ENCODE data around the gene NOCT. TPM values are rescaled to one million over a fixed set of nuclear protein-coding genes. Genes with fewer than 3 reads are reported as not detected.
"Not testable (repeated sequence)": the region's sequence is repeated elsewhere in the genome, so short reads cannot be mapped to it uniquely, and the experiment has no call there.

The NOCT gene
- total and polyA plus RNA-seq, 2 donors (not counting 1 experiment from before 2014, with no cell fraction given), result 2.6 to 3.8 TPM

DNA sequence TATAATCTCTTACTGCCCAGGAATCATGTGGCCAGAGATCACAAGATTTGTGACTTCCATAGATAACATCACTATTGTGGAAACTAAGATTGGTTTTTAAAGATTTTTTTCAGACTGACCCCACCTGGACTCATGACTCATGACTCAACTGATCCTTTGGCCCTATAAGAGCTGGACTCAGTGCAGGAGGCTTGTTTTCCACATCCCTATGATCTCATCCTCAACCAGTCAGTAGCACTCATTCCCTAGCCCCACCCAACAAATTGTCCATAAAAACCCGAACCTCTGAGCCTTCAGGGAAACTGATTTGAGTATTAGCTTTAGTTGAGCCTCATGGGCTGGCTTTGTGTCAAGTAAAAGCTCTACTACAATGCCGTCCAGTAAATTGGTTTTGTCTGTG is 7.9 kb upstream of the NOCT start:
- H3K27ac Mint-ChIP-seq, result no peak overlapping the region
- H3K4me2 ChIP-seq (replicated peaks; ENCODE audit: low read depth, low read length, poor library complexity, severe bottlenecking), result no peak overlapping the region
- POLR2A ChIA-PET, result no interaction called here
- H2AFZ ChIP-seq (ENCODE audit: insufficient read depth, low read depth, low read length, poor library complexity, severe bottlenecking), result no peak overlapping the region
- H3K36me3 ChIP-seq (replicated peaks in 1 of 2; ENCODE audit: control extremely low read depth in 1 of 2, control insufficient read depth in 1 of 2, extremely low read depth in 1 of 2, insufficient read depth in 2 of 2, low read length in 1 of 2), result no peaks in the 10 kb centered on the region
- no peak for ATAC-seq (ENCODE audit: low read depth)
- H3K4me1 Mint-ChIP-seq, result no peaks in the 10 kb centered on the region
- WGBS (ENCODE audit: insufficient coverage), result no CpG with 5 or more reads among the region's 2 CpGs
- H4K20me1 ChIP-seq (ENCODE audit: control insufficient read depth, insufficient read depth, low read length, poor library complexity, severe bottlenecking), result no peaks in the 10 kb centered on the region
- H3K4me3 Mint-ChIP-seq, result no peak overlapping the region
- no peak overlapping the region for H3K9ac ChIP-seq (ENCODE audit: low read length)
- no peak overlapping the region for H3K4me3 ChIP-seq (ENCODE audit: control extremely low read depth in 1 of 5, extremely low read depth in 1 of 5, insufficient read depth in 1 of 5, low read depth in 2 of 5, low read length in 4 of 5)
- DNase-seq, result no peak
- TF ChIP-seq CTCF (IDR thresholded peaks at IDR 0.05) (no peak), EZH2 (IDR thresholded peaks at IDR 0.05; ENCODE audit: borderline replicate concordance, insufficient read depth, low read depth, low read length, poor library complexity, severe bottlenecking) (no peak)
- H3K79me2 ChIP-seq (ENCODE audit: control insufficient read depth, insufficient read depth, low read length), result no peaks in the 10 kb centered on the region
- H3K9me3 ChIP-seq (ENCODE audit: control extremely low read depth in 1 of 3, control insufficient read depth in 2 of 3, insufficient read depth in 1 of 3, low read length in 2 of 3), result peaks cover 1 to 7% (median 2%) of the 10 kb centered on the region in 3 donors
- H3K27ac ChIP-seq (ENCODE audit: low read length in 2 of 2), result no peak overlapping the region
- CTCF ChIA-PET, result interaction anchor here (3.3 kb wide), 1 partner anchor 23 kb away, joined by 8 read pairs; no protein-coding TSS in a partner anchor
- no peaks in the 10 kb centered on the region for H3K4me1 ChIP-seq (ENCODE audit: control insufficient read depth in 2 of 2, insufficient read depth in 2 of 2, low read length in 2 of 2)
- intact Hi-C loops (cut with micrococcal nuclease), result no loop called here
- no peaks in the 10 kb centered on the region for H3K27me3 ChIP-seq (replicated peaks in 1 of 4; ENCODE audit: control extremely low read depth in 1 of 4, control insufficient read depth in 3 of 4, insufficient read depth in 4 of 4, low read length in 3 of 4)
- no peaks in the 10 kb centered on the region for H3K27me3 Mint-ChIP-seq
- no peaks in the 10 kb centered on the region for H3K9me3 Mint-ChIP-seq (ENCODE audit: insufficient read depth)

DNA sequence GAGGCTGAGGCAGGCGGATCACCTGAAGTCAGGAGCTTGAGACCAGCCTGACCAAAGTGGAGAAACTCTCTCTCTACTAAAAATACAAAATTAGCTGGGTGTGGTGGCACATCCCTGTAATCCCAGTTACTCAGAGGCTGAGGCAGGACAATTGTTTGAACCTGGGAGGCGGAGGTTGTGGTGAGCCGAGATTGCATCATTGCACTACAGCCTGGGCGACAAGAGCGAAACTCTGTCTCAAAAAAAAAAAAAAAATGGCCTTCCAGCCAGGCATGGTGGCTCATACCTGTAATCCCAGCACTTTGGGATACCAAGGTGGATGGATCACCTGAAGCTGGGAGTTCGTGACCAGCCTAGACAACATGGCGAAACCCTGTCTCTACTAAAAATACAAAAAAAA is 7.3 kb upstream of the NOCT start:
- H3K79me2 ChIP-seq (ENCODE audit: control insufficient read depth, insufficient read depth, low read length); H3K4me3 Mint-ChIP-seq; POLR2A ChIA-PET; H2AFZ ChIP-seq (ENCODE audit: insufficient read depth, low read depth, low read length, poor library complexity, severe bottlenecking); H3K4me1 ChIP-seq (ENCODE audit: control insufficient read depth in 2 of 2, insufficient read depth in 2 of 2, low read length in 2 of 2); H3K9ac ChIP-seq (ENCODE audit: low read length); H3K9me3 ChIP-seq (ENCODE audit: control extremely low read depth in 1 of 3, control insufficient read depth in 2 of 3, insufficient read depth in 1 of 3, low read length in 2 of 3); H4K20me1 ChIP-seq (ENCODE audit: control insufficient read depth, insufficient read depth, low read length, poor library complexity, severe bottlenecking); H3K27ac ChIP-seq (ENCODE audit: low read length in 2 of 2); H3K27ac Mint-ChIP-seq; H3K9me3 Mint-ChIP-seq (ENCODE audit: insufficient read depth); H3K27me3 ChIP-seq (replicated peaks in 1 of 4; ENCODE audit: control extremely low read depth in 1 of 4, control insufficient read depth in 3 of 4, insufficient read depth in 4 of 4, low read length in 3 of 4); H3K36me3 ChIP-seq (replicated peaks in 1 of 2; ENCODE audit: control extremely low read depth in 1 of 2, control insufficient read depth in 1 of 2, extremely low read depth in 1 of 2, insufficient read depth in 2 of 2, low read length in 1 of 2); H3K4me3 ChIP-seq (ENCODE audit: control extremely low read depth in 1 of 5, extremely low read depth in 1 of 5, insufficient read depth in 1 of 5, low read depth in 2 of 5, low read length in 4 of 5); DNase-seq; intact Hi-C loops (cut with micrococcal nuclease); H3K4me1 Mint-ChIP-seq; H3K4me2 ChIP-seq (replicated peaks; ENCODE audit: low read depth, low read length, poor library complexity, severe bottlenecking); H3K27me3 Mint-ChIP-seq; ATAC-seq (ENCODE audit: low read depth): not testable (repeated sequence)
- CTCF ChIA-PET, result interaction anchor here (3.3 kb wide), 1 partner anchor 23 kb away, joined by 8 read pairs; no protein-coding TSS in a partner anchor
- 100% methylated on average over 4 of the region's 7 CpGs for WGBS (ENCODE audit: insufficient coverage)

All from B cell (primary cell).